Naive thymus-derived CD4-positive, alpha-beta T cell (primary cell): Measurements from ENCODE around the gene NCOR1. TPM values are rescaled to one million over a fixed set of nuclear protein-coding genes. Genes with fewer than 3 reads are reported as not detected.

Experiments
- ATAC-seq: fragments of 150-1000 bp; cut with Tn5 transposase; 2 replicates; pipeline ENCODE4 v1.10.0; 2021; ENCODE audit warnings: mild to moderate bottlenecking, moderate library complexity
- CTCF ChIA-PET: fragments of 350-600 bp; sonication (Branson Sonifier 250); formaldehyde crosslinking; loops from one replicate; lab custom pipeline; 2021; ENCODE audit warnings: antibody characterized with exemption; lab: Charles Lee
- POLR2A ChIA-PET: fragments of 350-600 bp; sonication (Branson Sonifier 250); formaldehyde crosslinking; loops from one replicate; lab custom pipeline; 2021; ENCODE audit warnings: antibody characterized with exemption, inconsistent platforms; lab: Charles Lee
- DNase-seq, 9 donors: peaks; one replicate each; pipeline versions ENCODE4 v3.0.0 to v3.0.0-alpha.2; 2020 to 2022; ENCODE audit warnings: mixed read lengths in 1 of 9
- H3K27ac ChIP-seq: one replicate; pipeline ENCODE4 v1.7.0; 2013; ENCODE audit warnings: mild to moderate bottlenecking, low read depth, low read length, moderate library complexity
- H3K27me3 ChIP-seq, 2 donors: one replicate each; pipeline ENCODE4 v1.7.0; 2013; ENCODE audit warnings: low read length in 2 of 2, mild to moderate bottlenecking in 2 of 2, moderate library complexity in 2 of 2; ENCODE audit not compliant: control insufficient read depth in 2 of 2, insufficient read depth in 2 of 2
- H3K36me3 ChIP-seq, 3 experiments: 1 replicate in 2 of 3; 2 replicates in 1 of 3; pipeline ENCODE4 v1.7.0; 2013; ENCODE audit warnings: low read length in 3 of 3, mild to moderate bottlenecking in 3 of 3, moderate library complexity in 1 of 3; ENCODE audit not compliant: insufficient read depth in 3 of 3, control insufficient read depth in 2 of 3
- H3K4me1 ChIP-seq, 2 donors: one replicate each; pipeline ENCODE4 v1.7.0; 2013; ENCODE audit warnings: low read length in 2 of 2, mild to moderate bottlenecking in 2 of 2, moderate library complexity in 1 of 2; ENCODE audit not compliant: control insufficient read depth in 2 of 2, insufficient read depth in 2 of 2
- H3K4me3 ChIP-seq: 2 replicates; pipeline ENCODE4 v1.7.0; 2013; ENCODE audit warnings: mild to moderate bottlenecking, low read length
- H3K9me3 ChIP-seq, 3 experiments: 1 replicate in 2 of 3; 2 replicates in 1 of 3; pipeline ENCODE4 v1.7.0; 2013; ENCODE audit warnings: low read length in 3 of 3; ENCODE audit not compliant: control insufficient read depth in 2 of 3
- H3K27ac Mint-ChIP-seq, 9 donors: one replicate each; pipeline ENCODE4 v1.8.0; 2020 to 2022; ENCODE audit warnings: mixed read lengths in 9 of 9, mild to moderate bottlenecking in 8 of 9, moderate library complexity in 5 of 9, inconsistent platforms in 2 of 9
- H3K27me3 Mint-ChIP-seq, 5 donors: one replicate each; pipeline ENCODE4 v1.8.0; 2021 to 2022; ENCODE audit warnings: mixed read lengths in 5 of 5, mild to moderate bottlenecking in 1 of 5
- H3K36me3 Mint-ChIP-seq, 5 donors: one replicate each; pipeline ENCODE4 v1.8.0; 2020 to 2022; ENCODE audit warnings: mixed read lengths in 5 of 5, mild to moderate bottlenecking in 3 of 5, inconsistent platforms in 1 of 5
- H3K4me1 Mint-ChIP-seq, 7 donors: one replicate each; pipeline ENCODE4 v1.8.0; 2020 to 2022; ENCODE audit warnings: mixed read lengths in 7 of 7, mild to moderate bottlenecking in 3 of 7, inconsistent platforms in 1 of 7
- H3K4me3 Mint-ChIP-seq, 10 donors: one replicate each; pipeline ENCODE4 v1.8.0; 2020 to 2022; ENCODE audit warnings: mild to moderate bottlenecking in 10 of 10, mixed read lengths in 10 of 10, moderate library complexity in 6 of 10, inconsistent platforms in 2 of 10
- H3K9me3 Mint-ChIP-seq, 11 donors: one replicate each; pipeline ENCODE4 v1.8.0; 2020 to 2022; ENCODE audit warnings: mixed read lengths in 11 of 11, mild to moderate bottlenecking in 4 of 11, inconsistent platforms in 1 of 11, moderate library complexity in 1 of 11
- intact Hi-C, 2 donors: fragments of 100-400 bp; cut with micrococcal nuclease; formaldehyde crosslinking; loops; one replicate each; pipeline ENCODE4 v1.15.1; 2023
- polyA plus RNA-seq, 2 donors: library from polyadenylated mRNA; unstranded; fragments of 300-500 nt; fragmentation: Illumina TruSeq; gene quantifications; one replicate each; pipeline ENCODE4 v1.2.3, GENCODE V29; 2021
- total RNA-seq, 6 experiments: library from RNA in 5 of 6; stranded (reverse) in 5 of 6; gene quantifications; 1 replicate in 5 of 6; 2 replicates in 1 of 6; pipeline ENCODE4 v1.2.3 and lab custom pipeline; 2021 to 2026

Gene NCOR1
- total and polyA plus RNA-seq, 7 experiments from 2014 or later = 75.8 to 169 (median 149) TPM

- Histone ChIP-seq H3K4me3 (no peak overlapping the region), H3K4me1 (no peaks in the 10 kb centered on the region), H3K27me3 (no peaks in the 10 kb centered on the region), H3K36me3 (peaks cover 0 to 3% (median 3%) of the 10 kb centered on the region in 3 experiments), H3K27ac (no peak overlapping the region), H3K9me3 (no peaks in the 10 kb centered on the region)
- ATAC-seq (no peak), DNase-seq (no peak)
- no peak overlapping the region for H3K4me3 Mint-ChIP-seq
- H3K9me3 Mint-ChIP-seq = peaks cover 0 to 2% (median 0%) of the 10 kb centered on the region in 11 donors
- ChIA-PET POLR2A (no interaction called here), CTCF (no interaction called here)
- peaks cover 0 to 47% (median 16%) of the 10 kb centered on the region in 5 donors for H3K36me3 Mint-ChIP-seq
- intact Hi-C loops = no loop called here
- H3K4me1 Mint-ChIP-seq = peaks cover 0 to 19% (median 10%) of the 10 kb centered on the region in 7 donors
- H3K27me3 Mint-ChIP-seq = no peaks in the 10 kb centered on the region
- H3K27ac Mint-ChIP-seq = peak overlapping the region in 1 of 9 donors; percentile 34
Observed at GRCh38 chr17:16254773-16255400, 39.6 kb upstream of the NCOR1 start.

- no peak overlapping the region for H3K27ac ChIP-seq
- no peak for DNase-seq
- CTCF ChIA-PET = no interaction called here
- H3K36me3 ChIP-seq = peaks cover 0 to 3% (median 0%) of the 10 kb centered on the region in 3 experiments
- Mint-ChIP-seq H3K4me3 (no peak overlapping the region), H3K9me3 (no peaks in the 10 kb centered on the region), H3K36me3 (peaks cover 4 to 56% (median 30%) of the 10 kb centered on the region in 5 donors), H3K27me3 (no peaks in the 10 kb centered on the region), H3K4me1 (peaks cover 3 to 22% (median 12%) of the 10 kb centered on the region in 7 donors), H3K27ac (peak overlapping the region in 2 of 9 donors; percentile 1 to 55)
- no peaks in the 10 kb centered on the region for H3K27me3 ChIP-seq
- H3K4me1 ChIP-seq = no peaks in the 10 kb centered on the region
- intact Hi-C loops = no loop called here
- ATAC-seq = no peak
- no peak overlapping the region for H3K4me3 ChIP-seq
- POLR2A ChIA-PET = no interaction called here
- no peaks in the 10 kb centered on the region for H3K9me3 ChIP-seq
Observed at GRCh38 chr17:16251556-16251955, 36.2 kb upstream of the NCOR1 start.

- Histone ChIP-seq H3K4me1 (no peaks in the 10 kb centered on the region), H3K36me3 (peaks cover 0 to 3% (median 0%) of the 10 kb centered on the region in 3 experiments), H3K27me3 (no peaks in the 10 kb centered on the region), H3K27ac (no peak overlapping the region), H3K9me3 (no peaks in the 10 kb centered on the region), H3K4me3 (no peak overlapping the region)
- H3K9me3 Mint-ChIP-seq = no peaks in the 10 kb centered on the region
- no peak overlapping the region for H3K4me3 Mint-ChIP-seq
- CTCF ChIA-PET = no interaction called here
- DNase-seq (no peak), ATAC-seq (no peak)
- POLR2A ChIA-PET = no interaction called here
- intact Hi-C loops = no loop called here
- peaks cover 3 to 22% (median 12%) of the 10 kb centered on the region in 7 donors for H3K4me1 Mint-ChIP-seq
- H3K36me3 Mint-ChIP-seq = peaks cover 4 to 56% (median 30%) of the 10 kb centered on the region in 5 donors
- H3K27me3 Mint-ChIP-seq = no peaks in the 10 kb centered on the region
- peak overlapping the region in 3 of 9 donors; percentile 55 to 71 (median 56) for H3K27ac Mint-ChIP-seq
Observed at GRCh38 chr17:16251043-16251442, 35.7 kb upstream of the NCOR1 start.

- H3K9me3 Mint-ChIP-seq = no peaks in the 10 kb centered on the region
- H3K4me1 Mint-ChIP-seq = peaks cover 3 to 18% (median 7%) of the 10 kb centered on the region in 7 donors
- H3K36me3 ChIP-seq = peaks cover 0 to 3% (median 0%) of the 10 kb centered on the region in 3 experiments
- POLR2A ChIA-PET = no interaction called here
- no peaks in the 10 kb centered on the region for H3K9me3 ChIP-seq
- ATAC-seq = no peak
- intact Hi-C loops = no loop called here
- H3K27ac ChIP-seq = no peak overlapping the region
- H3K27me3 Mint-ChIP-seq = no peaks in the 10 kb centered on the region
- no peak overlapping the region for H3K4me3 ChIP-seq
- peaks cover 4 to 53% (median 26%) of the 10 kb centered on the region in 5 donors for H3K36me3 Mint-ChIP-seq
- no peaks in the 10 kb centered on the region for H3K4me1 ChIP-seq
- H3K27ac Mint-ChIP-seq = peak overlapping the region in 1 of 9 donors; percentile 71
- H3K27me3 ChIP-seq = no peaks in the 10 kb centered on the region
- no peak for DNase-seq
- CTCF ChIA-PET = no interaction called here
- H3K4me3 Mint-ChIP-seq = no peak overlapping the region
Observed at GRCh38 chr17:16250635-16251034, 35.3 kb upstream of the NCOR1 start.

GRCh38 chr17:16247586-16247984 lies 32.3 kb upstream of the NCOR1 start:
- H3K4me1 ChIP-seq = no peaks in the 10 kb centered on the region
- no peak overlapping the region for H3K27ac Mint-ChIP-seq
- CTCF ChIA-PET = no interaction called here
- H3K27ac ChIP-seq = no peak overlapping the region
- H3K36me3 ChIP-seq = peaks cover 0 to under 1% (median 0%) of the 10 kb centered on the region in 3 experiments
- intact Hi-C loops = no loop called here
- peaks cover 5 to 12% (median 6%) of the 10 kb centered on the region in 7 donors for H3K4me1 Mint-ChIP-seq
- ATAC-seq (no peak), DNase-seq (no peak)
- POLR2A ChIA-PET = no interaction called here
- no peak overlapping the region for H3K4me3 ChIP-seq
- no peak overlapping the region for H3K4me3 Mint-ChIP-seq
- H3K9me3 ChIP-seq = no peaks in the 10 kb centered on the region
- no peaks in the 10 kb centered on the region for H3K27me3 ChIP-seq
- no peaks in the 10 kb centered on the region for H3K27me3 Mint-ChIP-seq
- peaks cover 4 to 40% (median 24%) of the 10 kb centered on the region in 5 donors for H3K36me3 Mint-ChIP-seq
- no peaks in the 10 kb centered on the region for H3K9me3 Mint-ChIP-seq

- H3K36me3 Mint-ChIP-seq = peaks cover 4 to 33% (median 20%) of the 10 kb centered on the region in 5 donors
- peak overlapping the region in 1 of 9 donors; percentile 22 for H3K27ac Mint-ChIP-seq
- no peak overlapping the region for H3K4me3 Mint-ChIP-seq
- POLR2A ChIA-PET = no interaction called here
- no peak for DNase-seq
- no peak overlapping the region for H3K4me3 ChIP-seq
- H3K9me3 ChIP-seq = no peaks in the 10 kb centered on the region
- no peak for ATAC-seq
- H3K9me3 Mint-ChIP-seq = no peaks in the 10 kb centered on the region
- CTCF ChIA-PET = no interaction called here
- peaks cover 5 to 17% (median 8%) of the 10 kb centered on the region in 7 donors for H3K4me1 Mint-ChIP-seq
- no peaks in the 10 kb centered on the region for H3K27me3 Mint-ChIP-seq
- H3K4me1 ChIP-seq = no peaks in the 10 kb centered on the region
- no peak overlapping the region for H3K27ac ChIP-seq
- no peaks in the 10 kb centered on the region for H3K36me3 ChIP-seq
- no peaks in the 10 kb centered on the region for H3K27me3 ChIP-seq
- intact Hi-C loops = no loop called here
Observed at GRCh38 chr17:16243801-16244567, 28.6 kb upstream of the NCOR1 start.
